SK-N-SH (cell line): ENCODE results near the gene TECPR2. TPM values are rescaled to one million over a fixed set of nuclear protein-coding genes. Genes with fewer than 3 reads are reported as not detected.
A peak's percentile ranks its signal among the peaks of the same experiment; 100 is the strongest.

Source experiments
- CTCF ChIA-PET: fragments of 300-600, 350-600 bp; formaldehyde crosslinking; extraction: SDS; loops from one replicate; lab custom pipeline; 2021; lab: Yijun Ruan, JAX
- POLR2A ChIA-PET: fragments of 350-600 bp; sonication (Branson Sonifier 250); formaldehyde crosslinking; extraction: SDS; loops from one replicate; lab custom pipeline; 2020; ENCODE audit warnings: antibody characterized with exemption, inconsistent platforms; lab: Yijun Ruan, JAX
- DNase-seq: peaks from one replicate; pipeline ENCODE4 v3.0.0; 2012
- H2AFZ ChIP-seq: fragments of 200-600 bp; sonication (generic); 2 replicates; pipeline ENCODE4 v1.8.1; 2016; ENCODE audit warnings: antibody characterized with exemption, mild to moderate bottlenecking, low read depth
- H3F3A ChIP-seq: fragments of 200-600 bp; sonication (generic); replicated peaks from 2 replicates; pipeline ENCODE3; 2016; ENCODE audit warnings: antibody characterized with exemption, mild to moderate bottlenecking; ENCODE audit not compliant: insufficient read depth
- H3K27ac ChIP-seq, 2 experiments: fragments of 200-500 bp in 1 of 2; fragments of 200-600 bp in 1 of 2; sonication (Bioruptor generic) in 1 of 2; sonication (generic), shearing (Covaris generic) in 1 of 2; 2 replicates each; pipeline versions ENCODE4 v1.5.1 to v1.6.1; 2014 to 2016; ENCODE audit warnings: low read depth in 2 of 2, inconsistent platforms in 1 of 2, low read length in 1 of 2, mild to moderate bottlenecking in 1 of 2, mixed read lengths in 1 of 2
- H3K27me3 ChIP-seq: fragments of 200-600 bp; sonication (generic), shearing (Covaris generic); 2 replicates; pipeline ENCODE4 v1.6.1; 2016; ENCODE audit warnings: mixed run types; ENCODE audit not compliant: insufficient read depth
- H3K36me3 ChIP-seq, 2 experiments: fragments of 200-500 bp in 1 of 2; fragments of 200-600 bp in 1 of 2; sonication (Bioruptor generic) in 1 of 2; sonication (generic) in 1 of 2; replicated peaks in 1 of 2; 2 replicates each; pipeline versions ENCODE3 to v1.5.1; 2014 to 2016; ENCODE audit warnings: low read length in 1 of 2, mild to moderate bottlenecking in 1 of 2; ENCODE audit not compliant: insufficient read depth in 2 of 2, control insufficient read depth in 1 of 2
- H3K4me1 ChIP-seq, 2 experiments: fragments of 200-500 bp in 1 of 2; fragments of 200-600 bp in 1 of 2; sonication (Bioruptor generic) in 1 of 2; sonication (generic), shearing (Covaris generic) in 1 of 2; 2 replicates each; pipeline versions ENCODE4 v1.5.1 to v1.6.1; 2014 to 2016; ENCODE audit warnings: low read depth in 1 of 2, low read length in 1 of 2, mixed run types in 1 of 2; ENCODE audit not compliant: insufficient read depth in 2 of 2, control insufficient read depth in 1 of 2
- H3K4me2 ChIP-seq: fragments of 200-600 bp; sonication (generic), shearing (Covaris generic); 2 replicates; pipeline ENCODE4 v1.6.1; 2017; ENCODE audit warnings: mixed run types
- H3K4me3 ChIP-seq, 2 experiments: fragments of 200-500 bp in 1 of 2; fragments of 200-600 bp in 1 of 2; sonication (Bioruptor generic) in 1 of 2; sonication (generic), shearing (Covaris generic) in 1 of 2; 2 replicates each; pipeline versions ENCODE4 v1.5.1 to v1.8.1; 2014 to 2016; ENCODE audit warnings: low read depth in 2 of 2, inconsistent platforms in 1 of 2, low read length in 1 of 2, mild to moderate bottlenecking in 1 of 2, mixed read lengths in 1 of 2, moderate library complexity in 1 of 2
- H3K79me2 ChIP-seq: fragments of 200-600 bp; sonication (generic); 2 replicates; pipeline ENCODE4 v1.8.1; 2017; ENCODE audit warnings: mild to moderate bottlenecking; ENCODE audit not compliant: insufficient read depth
- H3K9ac ChIP-seq: fragments of 200-600 bp; sonication (generic); 2 replicates; pipeline ENCODE4 v1.6.1; 2017; ENCODE audit warnings: mixed run types
- H3K9me2 ChIP-seq: fragments of 200-600 bp; sonication (generic); 2 replicates; pipeline ENCODE4 v1.6.1; 2017; ENCODE audit warnings: mixed run types
- H3K9me3 ChIP-seq: fragments of 200-600 bp; sonication (generic); 2 replicates; pipeline ENCODE4 v1.6.1; 2017; ENCODE audit warnings: mixed run types, mild to moderate bottlenecking, moderate library complexity
- H4K20me1 ChIP-seq: fragments of 200-600 bp; sonication (generic); 2 replicates; pipeline ENCODE4 v1.6.1; 2017; ENCODE audit warnings: mild to moderate bottlenecking, mixed run types; ENCODE audit not compliant: insufficient read depth
- FOXJ3 ChIP-seq: sonication (generic); formaldehyde crosslinking; IDR thresholded peaks from 2 replicates; pipeline ENCODE4 v1.5.1; 2020; ENCODE audit warnings: mild to moderate bottlenecking, missing genetic modification reagents
- GATA2 ChIP-seq: sonication (generic); formaldehyde crosslinking; IDR thresholded peaks from 2 replicates; pipeline ENCODE4 v1.5.0; 2020; ENCODE audit warnings: mild to moderate bottlenecking, missing genetic modification reagents
- MEF2A ChIP-seq: IDR thresholded peaks from 2 replicates; pipeline ENCODE4 v1.4.0; 2012; ENCODE audit warnings: low read depth, borderline replicate concordance
- MXI1 ChIP-seq: IDR thresholded peaks from 2 replicates; pipeline ENCODE4 v1.6.1; 2012; ENCODE audit warnings: mild to moderate bottlenecking, low read depth, low read length, improper control_type of control experiment
- NFIC ChIP-seq: IDR thresholded peaks from 2 replicates; pipeline ENCODE4 v1.4.0; 2012; ENCODE audit warnings: borderline replicate concordance
- NRF1 ChIP-seq: IDR thresholded peaks from 2 replicates; pipeline ENCODE4 v1.6.1; 2012; ENCODE audit warnings: low read depth, mild to moderate bottlenecking, low read length
- PBX3 ChIP-seq: IDR thresholded peaks from 2 replicates; pipeline ENCODE4; 2012
- RAD21 ChIP-seq: IDR thresholded peaks from 2 replicates; pipeline ENCODE4 v1.6.1; 2012; ENCODE audit warnings: mild to moderate bottlenecking, low read length
- RCOR1 ChIP-seq: fragments of 150-350 bp; IDR thresholded peaks from 2 replicates; pipeline ENCODE4 v1.6.1; 2017; ENCODE audit warnings: antibody characterized with exemption, low read length
- RFX5 ChIP-seq: IDR thresholded peaks from 2 replicates; pipeline ENCODE4 v1.6.1; 2012; ENCODE audit warnings: mild to moderate bottlenecking, improper control_type of control experiment, low read length
- SMC3 ChIP-seq: IDR thresholded peaks from 2 replicates; pipeline ENCODE4 v1.6.1; 2012; ENCODE audit warnings: low read depth, low read length, improper control_type of control experiment
- TAF1 ChIP-seq: IDR thresholded peaks from 2 replicates; pipeline ENCODE4 v1.6.1; 2012; ENCODE audit warnings: low read depth, mild to moderate bottlenecking, low read length, moderate library complexity, borderline replicate concordance
- YY1 ChIP-seq: IDR thresholded peaks from 2 replicates; pipeline ENCODE4 v1.4.0; 2012; ENCODE audit warnings: low read depth, mild to moderate bottlenecking
- WGBS: methylation state at CpG from one replicate; pipeline ENCODE4 v1.1.6; 2017; ENCODE audit warnings: low lambda C conversion rate; 5-methylcytosine and 5-hydroxymethylcytosine counted together
- polyA plus RNA-seq, 3 experiments: library from polyadenylated mRNA; depleted of rRNA; stranded (reverse); fragments of >200 nt; gene quantifications; 2 replicates each; pipeline ENCODE4 v1.2.3, GENCODE V29; 2012
- TF ChIP-seq, protein P1 (sequence below): fragments of 200-600 bp; sonication (generic); IDR thresholded peaks from 2 replicates; pipeline ENCODE4 v1.6.1; 2017; ENCODE audit warnings: antibody characterized with exemption, mild to moderate bottlenecking, moderate library complexity
- TF ChIP-seq, protein P2 (sequence below): IDR thresholded peaks from 2 replicates; pipeline ENCODE4 v1.4.0; 2012; ENCODE audit warnings: low read depth
- TF ChIP-seq, protein P3 (sequence below): IDR thresholded peaks from 2 replicates; pipeline ENCODE4 v1.6.1; 2012; ENCODE audit warnings: mild to moderate bottlenecking, low read depth, low read length, moderate library complexity

TECPR2 gene
- polyA plus RNA-seq, 1 of the 3 experiments (the other 2 are of a cell fraction): 6.9 TPM

GRCh38 chr14:102437997-102438915, 75.5 kb downstream of the TECPR2 start:
- DNase-seq: peak; percentile 94
- Histone ChIP-seq H3K9ac (no peak overlapping the region), H4K20me1 (no peaks in the 10 kb centered on the region), H3K36me3 (peaks cover 20 to 42% of the 10 kb centered on the region in 2 experiments), H3K4me2 (peak overlapping the region; percentile 34; the same call in 1 of the 2 replicates), H3K9me2 (no peaks in the 10 kb centered on the region), H3K9me3 (no peaks in the 10 kb centered on the region), H3K27ac (no peak overlapping the region), H2AFZ (peak overlapping the region; percentile 61; the same call in 1 of the 2 replicates), H3K27me3 (no peaks in the 10 kb centered on the region), H3F3A (no peaks in the 10 kb centered on the region), H3K79me2 (no peaks in the 10 kb centered on the region), H3K4me3 (peak overlapping the region; percentile 5 to 10; a peak in 2 of 4 replicates), H3K4me1 (peaks cover 0 to 2% of the 10 kb centered on the region in 2 experiments; a peak in 1 of 4 replicates)
- TF ChIP-seq YY1: peak; percentile 75
- no peak for TF ChIP-seq NFIC
- no peak for TF ChIP-seq MEF2A
- TF ChIP-seq MXI1: peak; percentile 48; the same call in 1 of the 2 replicates
- TF ChIP-seq SMC3: peak; percentile 90
- TF ChIP-seq RFX5: no peak
- peak; percentile 24; the same call in 1 of the 2 replicates for TF ChIP-seq TAF1
- peak; percentile 84 for TF ChIP-seq RAD21
- TF ChIP-seq, protein P1, sequence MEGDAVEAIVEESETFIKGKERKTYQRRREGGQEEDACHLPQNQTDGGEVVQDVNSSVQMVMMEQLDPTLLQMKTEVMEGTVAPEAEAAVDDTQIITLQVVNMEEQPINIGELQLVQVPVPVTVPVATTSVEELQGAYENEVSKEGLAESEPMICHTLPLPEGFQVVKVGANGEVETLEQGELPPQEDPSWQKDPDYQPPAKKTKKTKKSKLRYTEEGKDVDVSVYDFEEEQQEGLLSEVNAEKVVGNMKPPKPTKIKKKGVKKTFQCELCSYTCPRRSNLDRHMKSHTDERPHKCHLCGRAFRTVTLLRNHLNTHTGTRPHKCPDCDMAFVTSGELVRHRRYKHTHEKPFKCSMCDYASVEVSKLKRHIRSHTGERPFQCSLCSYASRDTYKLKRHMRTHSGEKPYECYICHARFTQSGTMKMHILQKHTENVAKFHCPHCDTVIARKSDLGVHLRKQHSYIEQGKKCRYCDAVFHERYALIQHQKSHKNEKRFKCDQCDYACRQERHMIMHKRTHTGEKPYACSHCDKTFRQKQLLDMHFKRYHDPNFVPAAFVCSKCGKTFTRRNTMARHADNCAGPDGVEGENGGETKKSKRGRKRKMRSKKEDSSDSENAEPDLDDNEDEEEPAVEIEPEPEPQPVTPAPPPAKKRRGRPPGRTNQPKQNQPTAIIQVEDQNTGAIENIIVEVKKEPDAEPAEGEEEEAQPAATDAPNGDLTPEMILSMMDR: peak; percentile 75
- TF ChIP-seq, protein P2, sequence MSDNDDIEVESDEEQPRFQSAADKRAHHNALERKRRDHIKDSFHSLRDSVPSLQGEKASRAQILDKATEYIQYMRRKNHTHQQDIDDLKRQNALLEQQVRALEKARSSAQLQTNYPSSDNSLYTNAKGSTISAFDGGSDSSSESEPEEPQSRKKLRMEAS: 0 out of 2 replicates have a peak, but pooled peaks have one; percentile 21
- CTCF ChIA-PET: interaction anchor here (0.6 to 5.5 kb wide), 50 partner anchors 9 to 1016 kb away, joined by 3 to 75 read pairs (median 4); partner anchors contain the start of gene ANKRD9
- WGBS: 60% methylated on average over 11 of the region's 31 CpGs
- POLR2A ChIA-PET: interaction anchor here (0.7 kb wide), 1 partner anchor 41 kb away, joined by 3 read pairs; no protein-coding TSS in a partner anchor

GRCh38 chr14:102439556-102439955, 76.8 kb downstream of the TECPR2 start:
- POLR2A ChIA-PET: no interaction called here
- Histone ChIP-seq H3K27me3 (no peaks in the 10 kb centered on the region), H4K20me1 (no peaks in the 10 kb centered on the region), H3K27ac (no peak overlapping the region), H3K36me3 (peaks cover 27 to 41% of the 10 kb centered on the region in 2 experiments), H3K4me1 (peaks cover 0 to 2% of the 10 kb centered on the region in 2 experiments; a peak in 1 of 4 replicates), H3K4me3 (no peak overlapping the region), H3K79me2 (no peaks in the 10 kb centered on the region), H3K4me2 (no peak overlapping the region), H3K9ac (no peak overlapping the region), H3K9me2 (no peaks in the 10 kb centered on the region), H3F3A (no peaks in the 10 kb centered on the region), H3K9me3 (no peaks in the 10 kb centered on the region), H2AFZ (no peak overlapping the region)
- CTCF ChIA-PET: interaction anchor here (1.0 to 5.5 kb wide), 5 partner anchors 58 to 122 kb away, joined by 3 to 75 read pairs (median 3); no protein-coding TSS in a partner anchor
- 94% methylated on average over 7 of the region's 8 CpGs for WGBS
- DNase-seq: no peak
- TF ChIP-seq, protein P3, sequence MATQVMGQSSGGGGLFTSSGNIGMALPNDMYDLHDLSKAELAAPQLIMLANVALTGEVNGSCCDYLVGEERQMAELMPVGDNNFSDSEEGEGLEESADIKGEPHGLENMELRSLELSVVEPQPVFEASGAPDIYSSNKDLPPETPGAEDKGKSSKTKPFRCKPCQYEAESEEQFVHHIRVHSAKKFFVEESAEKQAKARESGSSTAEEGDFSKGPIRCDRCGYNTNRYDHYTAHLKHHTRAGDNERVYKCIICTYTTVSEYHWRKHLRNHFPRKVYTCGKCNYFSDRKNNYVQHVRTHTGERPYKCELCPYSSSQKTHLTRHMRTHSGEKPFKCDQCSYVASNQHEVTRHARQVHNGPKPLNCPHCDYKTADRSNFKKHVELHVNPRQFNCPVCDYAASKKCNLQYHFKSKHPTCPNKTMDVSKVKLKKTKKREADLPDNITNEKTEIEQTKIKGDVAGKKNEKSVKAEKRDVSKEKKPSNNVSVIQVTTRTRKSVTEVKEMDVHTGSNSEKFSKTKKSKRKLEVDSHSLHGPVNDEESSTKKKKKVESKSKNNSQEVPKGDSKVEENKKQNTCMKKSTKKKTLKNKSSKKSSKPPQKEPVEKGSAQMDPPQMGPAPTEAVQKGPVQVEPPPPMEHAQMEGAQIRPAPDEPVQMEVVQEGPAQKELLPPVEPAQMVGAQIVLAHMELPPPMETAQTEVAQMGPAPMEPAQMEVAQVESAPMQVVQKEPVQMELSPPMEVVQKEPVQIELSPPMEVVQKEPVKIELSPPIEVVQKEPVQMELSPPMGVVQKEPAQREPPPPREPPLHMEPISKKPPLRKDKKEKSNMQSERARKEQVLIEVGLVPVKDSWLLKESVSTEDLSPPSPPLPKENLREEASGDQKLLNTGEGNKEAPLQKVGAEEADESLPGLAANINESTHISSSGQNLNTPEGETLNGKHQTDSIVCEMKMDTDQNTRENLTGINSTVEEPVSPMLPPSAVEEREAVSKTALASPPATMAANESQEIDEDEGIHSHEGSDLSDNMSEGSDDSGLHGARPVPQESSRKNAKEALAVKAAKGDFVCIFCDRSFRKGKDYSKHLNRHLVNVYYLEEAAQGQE: no peak
- TF ChIP-seq RCOR1 (no peak), NRF1 (no peak), FOXJ3 (no peak), GATA2 (CRISPR knock-in tag) (no peak), PBX3 (no peak)
- TF ChIP-seq, protein P1: no peak
- TF ChIP-seq, protein P2: no peak
